Stomach (tissue), 9 donors: ENCODE results near the gene HOGA1. TPM values are rescaled to one million over a fixed set of nuclear protein-coding genes. Genes with fewer than 3 reads are reported as not detected.
"Not testable (repeated sequence)": the region's sequence is repeated elsewhere in the genome, so short reads cannot be mapped to it uniquely, and the experiment has no call there.

Experiments
- DNase-seq, 2 donors: peaks; one replicate each; pipeline versions ENCODE4 v3.0.0 to v3.0.0-alpha.2; 2013 to 2019
- H3K27ac ChIP-seq, 5 donors: fragments of 200-600 bp in 4 of 5; sonication (generic) in 4 of 5; one replicate each; pipeline ENCODE4 v1.5.1; 2013 to 2019; ENCODE audit warnings: mild to moderate bottlenecking in 1 of 5, moderate library complexity in 1 of 5
- H3K27me3 ChIP-seq, 3 donors: fragments of 200-600 bp; sonication (generic); one replicate each; pipeline ENCODE4 v1.5.1; 2017 to 2019; ENCODE audit warnings: mixed run types in 1 of 3
- H3K36me3 ChIP-seq, 4 donors: fragments of 200-600 bp; sonication (generic); 1 replicate in 3 of 4; 2 replicates in 1 of 4; pipeline ENCODE4 v1.5.1; 2016 to 2019
- H3K4me1 ChIP-seq, 4 donors: fragments of 200-600 bp; sonication (generic); one replicate each; pipeline ENCODE4 v1.5.1; 2016 to 2019
- H3K4me3 ChIP-seq, 4 donors: fragments of 200-600 bp; sonication (generic) in 3 of 4; one replicate each; pipeline ENCODE4 v1.5.1; 2016 to 2019; ENCODE audit warnings: mild to moderate bottlenecking in 1 of 4
- H3K9me3 ChIP-seq, 4 donors: fragments of 200-600 bp; sonication (generic); one replicate each; pipeline ENCODE4 v1.5.1; 2016 to 2019
- EP300 ChIP-seq: sonication (generic); formaldehyde crosslinking; IDR thresholded peaks from one replicate; pipeline ENCODE4 v1.6.1; 2017; ENCODE audit warnings: antibody characterized with exemption
- POLR2A ChIP-seq, 4 donors: fragments of 450-650 bp; IDR thresholded peaks; one replicate each; pipeline ENCODE4 v1.6.1; 2016; ENCODE audit warnings: antibody characterized with exemption in 4 of 4, control low read depth in 2 of 4, mild to moderate bottlenecking in 1 of 4, moderate library complexity in 1 of 4
- POLR2AphosphoS5 ChIP-seq, 3 donors: sonication (generic); formaldehyde crosslinking; IDR thresholded peaks; one replicate each; pipeline ENCODE4 v1.6.1; 2016; ENCODE audit warnings: antibody characterized with exemption in 3 of 3
- WGBS, 5 donors: extraction: QIAGEN DNeasy Blood & Tissue Kit in 3 of 5; methylation state at CpG; one replicate each; pipeline versions ENCODE4 v1.1.5 to v1.1.7; 2013 to 2018; 5-methylcytosine and 5-hydroxymethylcytosine counted together
- intact Hi-C: fragments of 100-400 bp; cut with DNase I; formaldehyde crosslinking; loops from one replicate; pipeline ENCODE4 v1.15.1; 2023; ENCODE audit warnings: low total_unique reads
- polyA plus RNA-seq, 3 donors: library from polyadenylated mRNA; stranded (reverse); fragments of 200-250 nt; gene quantifications; one replicate each; pipeline ENCODE4 v1.2.3, GENCODE V29; 2013
- total RNA-seq, 5 donors: library from RNA; depleted of rRNA; stranded (reverse); fragments of >200 nt; gene quantifications; one replicate each; pipeline versions ENCODE4 v1.1.0 to v1.2.3, GENCODE V29; 2014 to 2016
- TF ChIP-seq, protein P1 (sequence below), 7 experiments: fragments of 450-650 bp in 4 of 7; fragments of 200-600 bp in 3 of 7; sonication (generic) in 3 of 7; IDR thresholded peaks; one replicate each; pipeline ENCODE4 v1.5.1; 2016 to 2019; ENCODE audit warnings: antibody characterized with exemption in 7 of 7, control low read depth in 2 of 7, mild to moderate bottlenecking in 1 of 7
- donor health status: healthy with polysubstance abuse.
- donor health status: Bipolar disorder and iron deficiency.
- donor health status: healthy.

The HOGA1 gene
- total and polyA plus RNA-seq, 8 donors: 0.38 TPM; not detected in 7

- 2 to 6% (median 3%) methylated on average over 34 to 62 of the region's 62 CpGs for WGBS, 5 donors
Measured at GRCh38 chr10:97632949-97633884, 49.0 kb downstream of the HOGA1 start, which contains the start of gene MORN4. Gene MORN4 (minus strand): TSS chr10:97633500. CDS start chr10:97619653, 13,847 bp downstream.

GRCh38 chr10:97633921-97634320 lies 49.7 kb downstream of the HOGA1 start:
- Histone ChIP-seq H3K27me3 (no peaks in the 10 kb centered on the region), H3K9me3 (no peaks in the 10 kb centered on the region), H3K27ac (peak overlapping the region; percentile 45 to 76 (median 67)), H3K4me3 (peak overlapping the region; percentile 53 to 90 (median 76)), H3K4me1 (peaks cover 6 to 16% (median 14%) of the 10 kb centered on the region in 4 donors), H3K36me3 (no peaks in the 10 kb centered on the region)
- intact Hi-C loops: no loop called here
- DNase-seq: peak in 1 of 2 donors; percentile 36
- TF ChIP-seq, protein P1, sequence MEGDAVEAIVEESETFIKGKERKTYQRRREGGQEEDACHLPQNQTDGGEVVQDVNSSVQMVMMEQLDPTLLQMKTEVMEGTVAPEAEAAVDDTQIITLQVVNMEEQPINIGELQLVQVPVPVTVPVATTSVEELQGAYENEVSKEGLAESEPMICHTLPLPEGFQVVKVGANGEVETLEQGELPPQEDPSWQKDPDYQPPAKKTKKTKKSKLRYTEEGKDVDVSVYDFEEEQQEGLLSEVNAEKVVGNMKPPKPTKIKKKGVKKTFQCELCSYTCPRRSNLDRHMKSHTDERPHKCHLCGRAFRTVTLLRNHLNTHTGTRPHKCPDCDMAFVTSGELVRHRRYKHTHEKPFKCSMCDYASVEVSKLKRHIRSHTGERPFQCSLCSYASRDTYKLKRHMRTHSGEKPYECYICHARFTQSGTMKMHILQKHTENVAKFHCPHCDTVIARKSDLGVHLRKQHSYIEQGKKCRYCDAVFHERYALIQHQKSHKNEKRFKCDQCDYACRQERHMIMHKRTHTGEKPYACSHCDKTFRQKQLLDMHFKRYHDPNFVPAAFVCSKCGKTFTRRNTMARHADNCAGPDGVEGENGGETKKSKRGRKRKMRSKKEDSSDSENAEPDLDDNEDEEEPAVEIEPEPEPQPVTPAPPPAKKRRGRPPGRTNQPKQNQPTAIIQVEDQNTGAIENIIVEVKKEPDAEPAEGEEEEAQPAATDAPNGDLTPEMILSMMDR (IDR thresholded peaks at IDR 0.05): peak in 1 of 7 experiments; percentile 12
- no peak for TF ChIP-seq POLR2A (IDR thresholded peaks at IDR 0.05)
- WGBS, 5 donors: 43 to 83% (median 56%) methylated on average over 8 of the region's 8 CpGs

More at GRCh38 chr10:97632949-97633884, 49.0 kb downstream of the HOGA1 start, which contains the start of gene MORN4:
- Histone ChIP-seq H3K4me3 (peak within 1 kb of the TSS; percentile 53 to 90 (median 76)), H3K27me3 (no peaks in the 10 kb centered on the region), H3K9me3 (no peaks in the 10 kb centered on the region), H3K27ac (peak within 1 kb of the TSS; percentile 45 to 76 (median 67)), H3K4me1 (peaks cover 6 to 16% (median 14%) of the 10 kb centered on the region in 4 donors), H3K36me3 (no peaks in the 10 kb centered on the region)
- intact Hi-C loops: no loop called here
- TF ChIP-seq EP300 (no peak), POLR2AphosphoS5 (IDR thresholded peaks at IDR 0.05) (peak; percentile 7 to 69 (median 26)), POLR2A (IDR thresholded peaks at IDR 0.05) (no peak)
- TF ChIP-seq, protein P1 (IDR thresholded peaks at IDR 0.05): no peak
- peak; percentile 93 to 97 for DNase-seq

DNA sequence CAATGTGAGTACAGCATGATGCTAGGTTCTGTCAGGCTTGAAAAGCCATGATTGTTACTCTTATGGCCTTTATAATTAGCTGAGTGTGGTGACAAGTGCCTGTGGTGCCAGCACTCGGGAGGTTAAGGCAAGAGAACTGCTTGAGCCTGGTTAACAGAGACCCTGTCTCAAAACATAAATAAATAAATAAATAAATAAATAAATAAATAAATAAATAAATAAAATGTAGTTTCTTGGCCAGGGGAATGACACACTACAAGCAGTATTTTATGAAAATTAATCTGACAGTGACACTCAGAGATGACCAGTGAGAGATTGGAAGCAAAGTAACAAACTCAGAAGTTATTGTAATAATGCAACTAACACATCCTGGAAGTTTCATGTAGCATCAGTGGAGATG lies 51.4 kb downstream of the HOGA1 start:
- no peaks in the 10 kb centered on the region for H3K27me3 ChIP-seq
- no peak for TF ChIP-seq POLR2A (IDR thresholded peaks at IDR 0.05)
- H3K36me3 ChIP-seq: no peaks in the 10 kb centered on the region
- no peak overlapping the region for H3K27ac ChIP-seq
- no peak overlapping the region for H3K4me3 ChIP-seq
- no peak for DNase-seq
- no peaks in the 10 kb centered on the region for H3K9me3 ChIP-seq
- H3K4me1 ChIP-seq: peaks cover 6 to 21% (median 14%) of the 10 kb centered on the region in 4 donors
- WGBS, 5 donors: 82 to 95% (median 94%) methylated on average over 1 of the region's 1 CpG
- intact Hi-C loops: no loop called here

- DNase-seq, intact Hi-C loops, H3K36me3 ChIP-seq, H3K4me3 ChIP-seq, H3K9me3 ChIP-seq, H3K27ac ChIP-seq, H3K27me3 ChIP-seq: not testable (repeated sequence)
- peaks cover 15 to 34% (median 23%) of the 10 kb centered on the region in 4 donors for H3K4me1 ChIP-seq
- 83 to 95% (median 87%) methylated on average over 3 of the region's 3 CpGs for WGBS, 5 donors
Measured at GRCh38 chr10:97639090-97639489, 54.9 kb downstream of the HOGA1 start.

DNA sequence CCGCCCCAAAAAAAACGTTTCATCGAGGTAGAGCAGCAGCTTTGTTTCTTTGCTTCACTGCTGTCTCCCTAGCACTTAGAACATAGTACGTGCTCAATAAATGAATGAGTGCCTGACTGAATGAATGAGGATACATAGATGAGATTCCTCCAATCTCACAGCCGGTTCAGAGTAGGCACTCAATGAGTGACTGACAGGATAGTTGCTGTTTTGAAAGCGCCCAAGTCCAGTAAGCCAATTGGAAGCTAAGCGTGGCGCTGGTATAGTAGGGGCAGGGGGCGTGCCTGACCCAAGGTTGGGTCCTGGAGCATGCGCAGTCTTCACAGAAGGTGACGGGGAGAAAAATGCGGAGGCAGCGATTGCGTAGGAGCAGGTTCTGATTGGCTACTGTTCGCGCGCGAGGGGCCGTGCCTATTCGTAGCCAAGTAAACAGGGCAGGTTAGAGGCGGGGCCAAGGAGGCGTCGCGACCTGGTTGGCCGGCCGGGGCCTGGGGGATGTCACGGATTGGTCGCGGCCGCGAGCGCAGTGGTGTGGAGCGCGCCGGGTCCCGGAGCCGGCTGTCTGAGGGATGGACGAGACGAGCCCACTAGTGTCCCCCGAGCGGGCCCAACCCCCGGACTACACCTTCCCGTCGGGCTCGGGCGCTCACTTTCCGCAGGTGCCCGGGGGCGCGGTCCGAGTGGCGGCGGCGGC lies 56.1 kb downstream of the HOGA1 start, which contains the start of gene PI4K2A:
Gene PI4K2A, plus strand, starts transcription at position 498 of the 694 bp plus-strand sequence. Its CDS starts 72 bp downstream, at position 570.
- H3K27ac ChIP-seq: peak within 1 kb of the TSS; percentile 82 to 95 (median 89)
- TF ChIP-seq, protein P1 (IDR thresholded peaks at IDR 0.05): peak in 1 of 7 experiments; percentile 12
- TF ChIP-seq POLR2AphosphoS5 (IDR thresholded peaks at IDR 0.05) (peak; percentile 62 to 82 (median 81)), POLR2A (IDR thresholded peaks at IDR 0.05) (no peak)
- WGBS, 5 donors: 2 to 5% (median 3%) methylated on average over 21 to 54 of the region's 54 CpGs
- no peaks in the 10 kb centered on the region for H3K9me3 ChIP-seq
- peaks cover 15 to 34% (median 23%) of the 10 kb centered on the region in 4 donors for H3K4me1 ChIP-seq
- no peaks in the 10 kb centered on the region for H3K27me3 ChIP-seq
- peak; percentile 99 to 100 for DNase-seq
- intact Hi-C loops: no loop called here
- H3K4me3 ChIP-seq: peak within 1 kb of the TSS; percentile 73 to 94 (median 89)
- H3K36me3 ChIP-seq: peaks cover 0 to 18% (median 13%) of the 10 kb centered on the region in 4 donors
